ENCODE measurements around the gene GARS1.
"Not testable (repeated sequence)": the region's sequence is repeated elsewhere in the genome, so short reads cannot be mapped to it uniquely, and the experiment has no call there.

GARS1 gene

GRCh38 chr7:30575910-30576309, 18.8 kb upstream of the GARS1 start:
- no peak for DNase-seq (ENCODE audit: low read depth)

GRCh38 chr7:30583181-30583580, 11.5 kb upstream of the GARS1 start:
- DNase-seq (ENCODE audit: low read depth): no peak

GRCh38 chr7:30584415-30584814, 10.3 kb upstream of the GARS1 start:
- DNase-seq (ENCODE audit: low read depth): no peak

GRCh38 chr7:30584965-30585364, 9.7 kb upstream of the GARS1 start:
- no peak for DNase-seq (ENCODE audit: low read depth)

GRCh38 chr7:30585675-30586074, 9.0 kb upstream of the GARS1 start:
- no peak for DNase-seq (ENCODE audit: low read depth)

- not testable (repeated sequence) for DNase-seq (ENCODE audit: low read depth)
Observed at GRCh38 chr7:30587547-30587946, 7.1 kb upstream of the GARS1 start.

- DNase-seq (ENCODE audit: low read depth): no peak
Observed at GRCh38 chr7:30589111-30589510, 5.6 kb upstream of the GARS1 start.

- DNase-seq (ENCODE audit: low read depth): peak; percentile 45
Observed at GRCh38 chr7:30594048-30594539, 584 bp upstream of the GARS1 start.

GRCh38 chr7:30595436-30596013, 847 bp downstream of the GARS1 start:
- DNase-seq (ENCODE audit: low read depth): peak; percentile 20

- peak; percentile 66 for DNase-seq (ENCODE audit: low read depth)
Observed at GRCh38 chr7:30596014-30596641, 1.4 kb downstream of the GARS1 start.

- DNase-seq (ENCODE audit: low read depth): peak; percentile 40
Observed at GRCh38 chr7:30596721-30597120, 2.0 kb downstream of the GARS1 start.

- peak; percentile 46 for DNase-seq (ENCODE audit: low read depth)
Observed at GRCh38 chr7:30598121-30598876, 3.6 kb downstream of the GARS1 start.

GRCh38 chr7:30604901-30605300, 10.2 kb downstream of the GARS1 start:
- no peak for DNase-seq (ENCODE audit: low read depth)

GRCh38 chr7:30605832-30606231, 11.2 kb downstream of the GARS1 start:
- no peak for DNase-seq (ENCODE audit: low read depth)

GRCh38 chr7:30612658-30613265, 18.1 kb downstream of the GARS1 start:
- peak; percentile 48 for DNase-seq (ENCODE audit: low read depth)

GRCh38 chr7:30613366-30614325, 19.0 kb downstream of the GARS1 start:
- DNase-seq (ENCODE audit: low read depth): peak; percentile 39

GRCh38 chr7:30616318-30616717, 21.6 kb downstream of the GARS1 start:
- peak; percentile 10 for DNase-seq (ENCODE audit: low read depth)

GRCh38 chr7:30617359-30617758, 22.7 kb downstream of the GARS1 start:
- no peak for DNase-seq (ENCODE audit: low read depth)

- no peak for DNase-seq (ENCODE audit: low read depth)
Observed at GRCh38 chr7:30618080-30618676, 23.5 kb downstream of the GARS1 start.

- no peak for DNase-seq (ENCODE audit: low read depth)
Observed at GRCh38 chr7:30618961-30619360, 24.3 kb downstream of the GARS1 start.

GRCh38 chr7:30625283-30625682, 30.6 kb downstream of the GARS1 start:
- no peak for DNase-seq (ENCODE audit: low read depth)

Data from EH (cell line).